Measurements from ENCODE around the gene LINGO4.
A peak's percentile ranks its signal among the peaks of the same experiment; 100 is the strongest.

Gene LINGO4

GRCh38 chr1:151833172-151833900 is 28.1 kb upstream of the LINGO4 start:
- no peak for DNase-seq

GRCh38 chr1:151832318-151832980 is 27.2 kb upstream of the LINGO4 start:
- DNase-seq: no peak

- DNase-seq: no peak
Measured at GRCh38 chr1:151831605-151832004, 26.4 kb upstream of the LINGO4 start, which contains the start of gene RORC. RORC (minus strand) TSS chr1:151831802; CDS start chr1:151831764, 38 bp downstream.

- DNase-seq: no peak
Measured at GRCh38 chr1:151831256-151831591, 26.0 kb upstream of the LINGO4 start.

- no peak for DNase-seq
Measured at GRCh38 chr1:151830055-151830454, 24.8 kb upstream of the LINGO4 start.

- no peak for DNase-seq
Measured at GRCh38 chr1:151829352-151830046, 24.3 kb upstream of the LINGO4 start.

GRCh38 chr1:151828921-151829320 is 23.7 kb upstream of the LINGO4 start:
- DNase-seq: no peak

- no peak for DNase-seq
Measured at GRCh38 chr1:151827853-151828252, 22.6 kb upstream of the LINGO4 start.

GRCh38 chr1:151825751-151826660 is 20.8 kb upstream of the LINGO4 start:
- no peak for DNase-seq

- DNase-seq: no peak
Measured at GRCh38 chr1:151825204-151825603, 20.0 kb upstream of the LINGO4 start.

- DNase-seq: no peak
Measured at GRCh38 chr1:151823175-151823574, 18.0 kb upstream of the LINGO4 start.

- DNase-seq: no peak
Measured at GRCh38 chr1:151822404-151822803, 17.2 kb upstream of the LINGO4 start.

- peak in 1 of 2 experiments; percentile 26 for DNase-seq
Measured at GRCh38 chr1:151820940-151821339, 15.7 kb upstream of the LINGO4 start.

GRCh38 chr1:151819976-151820623 is 14.9 kb upstream of the LINGO4 start:
- DNase-seq: no peak

- no peak for DNase-seq
Measured at GRCh38 chr1:151819227-151819835, 14.1 kb upstream of the LINGO4 start.

GRCh38 chr1:151817353-151817730 is 12.1 kb upstream of the LINGO4 start:
- DNase-seq: no peak

- no peak for DNase-seq
Measured at GRCh38 chr1:151816548-151817352, 11.5 kb upstream of the LINGO4 start.

- no peak for DNase-seq
Measured at GRCh38 chr1:151815716-151816327, 10.6 kb upstream of the LINGO4 start.

- no peak for DNase-seq
Measured at GRCh38 chr1:151814971-151815545, 9.8 kb upstream of the LINGO4 start.

GRCh38 chr1:151814426-151814825 is 9.2 kb upstream of the LINGO4 start:
- DNase-seq: no peak
